HEK293 (cell line): Measurements from ENCODE around the gene CFAP43.
A peak's percentile ranks its signal among the peaks of the same experiment; 100 is the strongest.

Experiments
- BCL11A ChIP-seq: fragments of 450-650 bp; formaldehyde crosslinking; IDR thresholded peaks from 2 replicates; pipeline ENCODE4 v1.5.1; 2016; ENCODE audit warnings: low read depth, missing biosample characterization, missing genetic modification characterization
- EGR2 ChIP-seq: fragments of 450-650 bp; formaldehyde crosslinking; IDR thresholded peaks from 2 replicates; pipeline ENCODE4 v1.5.1; 2016; ENCODE audit warnings: low read depth, missing biosample characterization, missing genetic modification characterization
- GLIS2 ChIP-seq: fragments of 450-650 bp; formaldehyde crosslinking; IDR thresholded peaks from 2 replicates; pipeline ENCODE4 v1.5.1; 2016; ENCODE audit warnings: missing biosample characterization, missing genetic modification characterization
- IKZF3 ChIP-seq: fragments of 450-650 bp; IDR thresholded peaks from 2 replicates; pipeline ENCODE4 v1.5.0; 2018; ENCODE audit warnings: missing biosample characterization, mild to moderate bottlenecking, missing genetic modification characterization, moderate library complexity
- KLF16 ChIP-seq: fragments of 450-650 bp; formaldehyde crosslinking; IDR thresholded peaks from 2 replicates; pipeline ENCODE4 v1.5.1; 2017; ENCODE audit warnings: missing biosample characterization, missing genetic modification characterization
- KLF7 ChIP-seq: fragments of 450-650 bp; formaldehyde crosslinking; IDR thresholded peaks from 2 replicates; pipeline ENCODE4 v1.5.1; 2016; ENCODE audit warnings: missing biosample characterization, missing genetic modification characterization, borderline replicate concordance
- KLF8 ChIP-seq: fragments of 450-650 bp; formaldehyde crosslinking; IDR thresholded peaks from 2 replicates; pipeline ENCODE4 v1.5.1; 2016; ENCODE audit warnings: missing biosample characterization, missing genetic modification characterization
- OVOL3 ChIP-seq: fragments of 450-650 bp; formaldehyde crosslinking; IDR thresholded peaks from 2 replicates; pipeline ENCODE4 v1.5.1; 2016; ENCODE audit warnings: missing biosample characterization, missing genetic modification characterization
- SCRT1 ChIP-seq: fragments of 450-650 bp; formaldehyde crosslinking; IDR thresholded peaks from 2 replicates; pipeline ENCODE4 v1.5.1; 2016; ENCODE audit warnings: missing biosample characterization, missing genetic modification characterization, borderline replicate concordance
- SCRT2 ChIP-seq: fragments of 450-650 bp; formaldehyde crosslinking; IDR thresholded peaks from 2 replicates; pipeline ENCODE4 v1.5.1; 2016; ENCODE audit warnings: missing biosample characterization, missing genetic modification characterization
- TCF7L2 ChIP-seq: IDR thresholded peaks from 2 replicates; pipeline ENCODE4 v1.6.1; 2011; ENCODE audit warnings: low read depth, mild to moderate bottlenecking, inconsistent platforms, low read length, moderate library complexity, borderline replicate concordance
- ZBTB17 ChIP-seq: fragments of 450-650 bp; formaldehyde crosslinking; IDR thresholded peaks from 2 replicates; pipeline ENCODE4 v1.5.1; 2016; ENCODE audit warnings: missing biosample characterization, missing genetic modification characterization
- ZEB2 ChIP-seq: fragments of 450-650 bp; formaldehyde crosslinking; IDR thresholded peaks from 2 replicates; pipeline ENCODE4 v1.5.1; 2016; ENCODE audit warnings: missing biosample characterization, missing genetic modification characterization
- ZNF138 ChIP-seq: fragments of 450-650 bp; formaldehyde crosslinking; IDR thresholded peaks from 2 replicates; pipeline ENCODE4 v1.5.1; 2016; ENCODE audit warnings: missing biosample characterization, missing genetic modification characterization, borderline replicate concordance
- ZNF223 ChIP-seq: fragments of 450-650 bp; formaldehyde crosslinking; IDR thresholded peaks from 2 replicates; pipeline ENCODE4 v1.5.1; 2016; ENCODE audit warnings: missing biosample characterization, missing genetic modification characterization
- ZNF324 ChIP-seq: fragments of 450-650 bp; formaldehyde crosslinking; IDR thresholded peaks from 2 replicates; pipeline ENCODE4 v1.5.1; 2016; ENCODE audit warnings: missing biosample characterization, missing genetic modification characterization
- ZNF501 ChIP-seq: fragments of 450-650 bp; formaldehyde crosslinking; IDR thresholded peaks from 2 replicates; pipeline ENCODE4 v1.5.1; 2016; ENCODE audit warnings: missing biosample characterization, missing genetic modification characterization
- ZNF544 ChIP-seq: fragments of 450-650 bp; formaldehyde crosslinking; IDR thresholded peaks from 2 replicates; pipeline ENCODE4 v1.5.0; 2017; ENCODE audit warnings: missing biosample characterization, missing genetic modification characterization
- ZNF549 ChIP-seq: fragments of 450-650 bp; IDR thresholded peaks from 2 replicates; pipeline ENCODE4 v1.5.1; 2018; ENCODE audit warnings: missing biosample characterization, missing genetic modification characterization, mild to moderate bottlenecking, inconsistent platforms, moderate library complexity
- ZNF600 ChIP-seq: fragments of 450-650 bp; formaldehyde crosslinking; IDR thresholded peaks from 2 replicates; pipeline ENCODE4 v1.5.1; 2016; ENCODE audit warnings: missing biosample characterization, missing genetic modification characterization
- ZNF629 ChIP-seq: fragments of 450-650 bp; formaldehyde crosslinking; IDR thresholded peaks from 2 replicates; pipeline ENCODE4 v1.5.1; 2017; ENCODE audit warnings: missing biosample characterization, missing genetic modification characterization
- ZNF664 ChIP-seq: fragments of 450-650 bp; formaldehyde crosslinking; IDR thresholded peaks from 2 replicates; pipeline ENCODE4 v1.5.1; 2016; ENCODE audit warnings: missing biosample characterization, missing genetic modification characterization
- ZNF843 ChIP-seq: fragments of 450-650 bp; formaldehyde crosslinking; IDR thresholded peaks from 2 replicates; pipeline ENCODE4 v1.5.1; 2016; ENCODE audit warnings: missing biosample characterization, missing genetic modification characterization
- TF ChIP-seq, protein P1 (sequence below): fragments of 450-650 bp; formaldehyde crosslinking; IDR thresholded peaks from 2 replicates; pipeline ENCODE4 v1.5.1; 2016; ENCODE audit warnings: missing biosample characterization, missing genetic modification characterization
- TF ChIP-seq, protein P2 (sequence below): fragments of 450-650 bp; formaldehyde crosslinking; IDR thresholded peaks from 2 replicates; pipeline ENCODE4 v1.5.1; 2017; ENCODE audit warnings: missing biosample characterization, missing genetic modification characterization
- TF ChIP-seq, protein P3 (sequence below): fragments of 450-650 bp; formaldehyde crosslinking; IDR thresholded peaks from 2 replicates; pipeline ENCODE4 v1.5.1; 2016; ENCODE audit warnings: missing biosample characterization, missing genetic modification characterization
- TF ChIP-seq, protein P4 (sequence below): fragments of 450-650 bp; formaldehyde crosslinking; IDR thresholded peaks from 2 replicates; pipeline ENCODE4 v1.5.1; 2016; ENCODE audit warnings: missing biosample characterization, missing genetic modification characterization

The CFAP43 gene

DNA sequence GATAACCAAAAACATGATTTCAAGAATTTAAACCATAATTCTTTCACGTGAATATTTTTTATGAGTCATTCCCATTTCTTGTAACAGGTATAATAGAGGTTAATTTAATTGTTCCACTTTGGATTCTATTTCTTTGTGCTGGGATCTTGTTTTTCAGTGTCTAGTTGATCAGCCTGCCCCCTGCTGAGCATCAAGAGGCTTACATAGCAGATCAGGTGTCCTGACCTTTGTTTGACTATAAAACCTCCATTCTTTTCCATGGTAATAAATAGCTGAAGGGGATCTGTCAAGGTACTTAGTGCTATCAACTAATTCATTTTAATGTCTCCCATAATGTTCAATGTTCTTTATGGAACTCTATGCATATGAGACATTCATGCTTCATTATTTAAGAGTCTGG lies 151.4 kb downstream of the CFAP43 start (continued):
- TF ChIP-seq ZEB2 (tag by site-specific recombination) (no peak), EGR2 (tag by site-specific recombination) (no peak), ZBTB17 (tag by site-specific recombination) (peak; percentile 85), ZNF843 (peak; percentile 84), GLIS2 (tag by site-specific recombination) (no peak), SCRT1 (0 out of 2 replicates have a peak, but pooled peaks have one; percentile 9), TCF7L2 (peak; percentile 48; the same call in 1 of the 2 replicates), ZNF629 (tag by site-specific recombination) (0 out of 2 replicates have a peak, but pooled peaks have one; percentile 21), IKZF3 (tag by site-specific recombination) (peak; percentile 44; the same call in 1 of the 2 replicates), ZNF544 (tag by site-specific recombination) (no peak), KLF7 (tag by site-specific recombination) (no peak), ZNF223 (tag by site-specific recombination) (no peak), KLF16 (tag by site-specific recombination) (no peak), BCL11A (tag by site-specific recombination) (peak; percentile 77), ZNF138 (no peak), ZNF549 (tag by site-specific recombination) (no peak), ZNF501 (tag by site-specific recombination) (peak; percentile 38; the same call in 1 of the 2 replicates), KLF8 (0 out of 2 replicates have a peak, but pooled peaks have one; percentile 47), ZNF324 (no peak), OVOL3 (0 out of 2 replicates have a peak, but pooled peaks have one; percentile 22), SCRT2 (tag by site-specific recombination) (peak; percentile 29; the same call in 1 of the 2 replicates), ZNF664 (tag by site-specific recombination) (peak; percentile 93), ZNF600 (tag by site-specific recombination) (no peak)
- TF ChIP-seq, protein P1, sequence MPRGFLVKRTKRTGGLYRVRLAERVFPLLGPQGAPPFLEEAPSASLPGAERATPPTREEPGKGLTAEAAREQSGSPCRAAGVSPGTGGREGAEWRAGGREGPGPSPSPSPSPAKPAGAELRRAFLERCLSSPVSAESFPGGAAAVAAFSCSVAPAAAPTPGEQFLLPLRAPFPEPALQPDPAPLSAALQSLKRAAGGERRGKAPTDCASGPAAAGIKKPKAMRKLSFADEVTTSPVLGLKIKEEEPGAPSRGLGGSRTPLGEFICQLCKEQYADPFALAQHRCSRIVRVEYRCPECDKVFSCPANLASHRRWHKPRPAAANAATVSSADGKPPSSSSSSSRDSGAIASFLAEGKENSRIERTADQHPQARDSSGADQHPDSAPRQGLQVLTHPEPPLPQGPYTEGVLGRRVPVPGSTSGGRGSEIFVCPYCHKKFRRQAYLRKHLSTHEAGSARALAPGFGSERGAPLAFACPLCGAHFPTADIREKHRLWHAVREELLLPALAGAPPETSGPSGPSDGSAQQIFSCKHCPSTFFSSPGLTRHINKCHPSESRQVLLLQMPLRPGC (tag by site-specific recombination): 0 out of 2 replicates have a peak, but pooled peaks have one; percentile 41
- TF ChIP-seq, protein P2, sequence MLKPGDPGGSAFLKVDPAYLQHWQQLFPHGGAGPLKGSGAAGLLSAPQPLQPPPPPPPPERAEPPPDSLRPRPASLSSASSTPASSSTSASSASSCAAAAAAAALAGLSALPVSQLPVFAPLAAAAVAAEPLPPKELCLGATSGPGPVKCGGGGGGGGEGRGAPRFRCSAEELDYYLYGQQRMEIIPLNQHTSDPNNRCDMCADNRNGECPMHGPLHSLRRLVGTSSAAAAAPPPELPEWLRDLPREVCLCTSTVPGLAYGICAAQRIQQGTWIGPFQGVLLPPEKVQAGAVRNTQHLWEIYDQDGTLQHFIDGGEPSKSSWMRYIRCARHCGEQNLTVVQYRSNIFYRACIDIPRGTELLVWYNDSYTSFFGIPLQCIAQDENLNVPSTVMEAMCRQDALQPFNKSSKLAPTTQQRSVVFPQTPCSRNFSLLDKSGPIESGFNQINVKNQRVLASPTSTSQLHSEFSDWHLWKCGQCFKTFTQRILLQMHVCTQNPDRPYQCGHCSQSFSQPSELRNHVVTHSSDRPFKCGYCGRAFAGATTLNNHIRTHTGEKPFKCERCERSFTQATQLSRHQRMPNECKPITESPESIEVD (tag by site-specific recombination): peak; percentile 87
- TF ChIP-seq, protein P3, sequence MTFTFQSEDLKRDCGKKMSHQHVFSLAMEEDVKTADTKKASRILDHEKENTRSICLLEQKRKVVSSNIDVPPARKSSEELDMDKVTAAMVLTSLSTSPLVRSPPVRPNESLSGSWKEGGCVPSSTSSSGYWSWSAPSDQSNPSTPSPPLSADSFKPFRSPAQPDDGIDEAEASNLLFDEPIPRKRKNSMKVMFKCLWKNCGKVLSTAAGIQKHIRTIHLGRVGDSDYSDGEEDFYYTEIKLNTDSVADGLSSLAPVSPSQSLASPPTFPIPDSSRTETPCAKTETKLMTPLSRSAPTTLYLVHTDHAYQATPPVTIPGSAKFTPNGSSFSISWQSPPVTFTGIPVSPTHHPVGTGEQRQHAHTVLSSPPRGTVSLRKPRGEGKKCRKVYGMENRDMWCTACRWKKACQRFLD (tag by site-specific recombination): no peak
- TF ChIP-seq, protein P4, sequence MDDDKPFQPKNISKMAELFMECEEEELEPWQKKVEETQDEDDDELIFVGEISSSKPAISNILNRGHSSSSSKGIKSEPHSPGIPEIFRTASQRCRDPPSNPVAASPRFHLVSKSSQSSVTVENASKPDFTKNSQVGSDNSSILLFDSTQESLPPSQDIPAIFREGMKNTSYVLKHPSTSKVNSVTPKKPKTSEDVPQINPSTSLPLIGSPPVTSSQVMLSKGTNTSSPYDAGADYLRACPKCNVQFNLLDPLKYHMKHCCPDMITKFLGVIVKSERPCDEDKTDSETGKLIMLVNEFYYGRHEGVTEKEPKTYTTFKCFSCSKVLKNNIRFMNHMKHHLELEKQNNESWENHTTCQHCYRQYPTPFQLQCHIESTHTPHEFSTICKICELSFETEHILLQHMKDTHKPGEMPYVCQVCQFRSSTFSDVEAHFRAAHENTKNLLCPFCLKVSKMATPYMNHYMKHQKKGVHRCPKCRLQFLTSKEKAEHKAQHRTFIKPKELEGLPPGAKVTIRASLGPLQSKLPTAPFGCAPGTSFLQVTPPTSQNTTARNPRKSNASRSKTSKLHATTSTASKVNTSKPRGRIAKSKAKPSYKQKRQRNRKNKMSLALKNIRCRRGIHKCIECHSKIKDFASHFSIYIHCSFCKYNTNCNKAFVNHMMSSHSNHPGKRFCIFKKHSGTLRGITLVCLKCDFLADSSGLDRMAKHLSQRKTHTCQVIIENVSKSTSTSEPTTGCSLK (tag by site-specific recombination): no peak
